HG02678 (cell line): ENCODE results near the gene RAI1.
A peak's percentile ranks its signal among the peaks of the same experiment; 100 is the strongest.

Experiments used
- ATAC-seq: cut with Tn5 transposase; IDR thresholded peaks from one replicate; pipeline ENCODE4 v1.9.1; 2021; ENCODE audit warnings: mild to moderate bottlenecking, moderate library complexity; ENCODE audit not compliant: unreplicated experiment

The RAI1 gene

GRCh38 chr17:17824783-17825614 lies 143.7 kb downstream of the RAI1 start:
- ATAC-seq: no peak

- no peak for ATAC-seq
Observed at GRCh38 chr17:17826342-17826713, 145.1 kb downstream of the RAI1 start.

DNA sequence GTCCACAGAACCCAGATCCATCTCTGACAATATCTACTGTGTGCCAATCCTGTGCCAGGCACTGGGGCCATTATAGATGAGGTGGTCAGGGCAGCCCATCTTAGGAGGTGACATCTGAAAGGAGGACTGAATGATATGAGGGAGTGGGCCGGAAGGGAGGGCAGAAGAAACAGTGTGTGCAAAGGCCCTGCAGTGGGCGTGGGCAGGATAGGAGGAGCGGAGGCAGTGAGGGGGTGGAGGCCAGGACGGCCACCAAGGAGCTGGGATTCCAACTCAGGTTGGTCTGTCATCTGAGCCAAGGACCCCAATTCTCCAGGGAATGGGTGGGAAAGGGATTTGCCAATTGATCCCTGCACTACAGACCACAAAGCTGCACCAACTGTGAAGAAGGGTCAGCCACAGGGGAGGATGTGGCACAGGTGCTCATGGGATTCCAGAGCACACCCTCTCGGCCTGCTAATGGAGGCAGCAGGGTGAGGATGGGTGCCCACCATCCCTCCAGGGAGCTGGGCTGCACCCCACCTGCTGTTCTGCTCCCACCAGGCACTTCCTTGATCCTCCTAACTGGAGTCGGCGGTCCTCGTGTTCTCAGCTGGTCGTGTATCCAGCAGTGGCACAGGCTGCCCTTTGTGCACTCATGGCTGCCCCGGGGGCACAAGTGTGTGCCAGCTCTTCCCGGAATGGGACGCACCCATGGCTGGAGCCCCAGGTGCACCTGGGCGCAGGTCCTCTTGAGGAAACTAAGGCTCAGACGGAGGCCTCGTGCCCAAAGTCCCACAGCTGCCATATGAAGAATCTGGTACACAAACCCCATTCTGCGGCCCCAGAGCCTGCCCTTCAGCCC lies 145.9 kb downstream of the RAI1 start:
- no peak for ATAC-seq

GRCh38 chr17:17827826-17828621 lies 146.8 kb downstream of the RAI1 start:
- ATAC-seq: no peak

GRCh38 chr17:17830269-17830567 lies 149.0 kb downstream of the RAI1 start:
- ATAC-seq: no peak

- ATAC-seq: no peak
Observed at GRCh38 chr17:17830740-17831207, 149.5 kb downstream of the RAI1 start.

GRCh38 chr17:17831208-17832031 lies 150.2 kb downstream of the RAI1 start:
- ATAC-seq: no peak

DNA sequence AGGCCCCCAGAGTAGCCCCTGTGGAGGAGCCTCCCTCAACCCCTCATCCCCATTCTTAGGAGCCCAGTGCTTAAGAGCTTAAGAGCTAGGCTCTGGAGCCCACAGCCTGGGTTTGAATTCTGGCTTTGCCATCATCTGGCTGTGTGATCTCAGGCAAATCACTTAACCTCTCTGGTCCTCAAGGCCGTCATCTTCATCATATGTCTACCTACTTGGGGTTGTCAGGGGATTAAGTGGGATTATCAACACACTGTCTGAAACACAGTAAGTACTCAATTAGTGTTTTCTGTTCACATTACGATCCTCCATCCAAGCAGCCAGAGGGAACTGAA lies 150.7 kb downstream of the RAI1 start:
- no peak for ATAC-seq

DNA sequence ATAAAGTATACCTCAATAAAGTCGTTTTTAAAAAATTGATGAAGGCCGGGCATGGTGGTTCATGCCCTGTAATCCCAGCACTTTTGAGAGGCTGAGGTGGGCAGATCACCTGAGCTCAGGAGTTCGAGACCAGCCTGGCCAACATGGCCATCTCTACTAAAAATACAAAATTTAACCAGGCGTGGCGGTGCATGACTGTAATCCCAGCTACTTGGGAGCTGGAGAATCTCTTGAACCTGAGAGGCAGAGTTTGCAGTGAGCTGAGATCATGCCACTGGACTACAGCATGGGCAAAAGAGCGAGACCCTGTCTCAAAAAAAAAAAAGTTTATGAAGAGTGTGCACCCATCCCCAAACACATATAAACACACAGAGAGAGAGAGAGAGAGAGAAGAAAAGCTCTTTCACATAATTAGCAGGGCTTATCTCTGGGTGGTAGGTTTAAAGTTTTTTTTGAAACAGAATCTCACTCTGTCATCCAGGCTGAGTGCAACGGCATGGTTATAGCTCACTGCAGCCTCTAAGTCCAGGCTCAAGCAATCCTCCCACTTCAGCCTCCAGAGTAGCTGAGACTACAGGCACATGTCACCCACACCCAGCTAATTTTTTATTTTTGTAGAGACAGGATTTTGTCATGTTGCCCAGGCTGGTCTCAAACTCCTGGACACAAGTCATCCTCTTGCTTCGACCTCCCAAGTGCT lies 152.6 kb downstream of the RAI1 start:
- ATAC-seq: no peak

DNA sequence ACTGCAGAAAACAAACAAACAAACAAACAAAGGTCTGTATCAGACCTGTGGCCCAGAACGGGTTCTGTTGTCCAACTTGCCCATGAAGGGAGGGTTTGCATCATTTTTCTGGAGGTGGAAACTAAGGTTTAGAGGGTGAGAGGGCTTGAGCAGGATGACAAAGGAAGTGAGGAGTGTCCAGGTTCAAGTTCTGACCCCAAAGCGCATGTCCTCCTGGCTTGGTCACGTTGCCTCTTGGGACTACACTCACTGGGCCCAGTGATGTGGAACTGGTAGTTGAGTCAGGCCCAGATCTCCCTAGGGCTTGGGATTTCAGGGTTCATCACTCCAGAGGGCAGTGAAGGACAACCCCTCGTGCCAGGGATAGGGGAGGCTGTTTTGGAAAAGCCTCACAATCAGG lies 153.7 kb downstream of the RAI1 start:
- ATAC-seq: no peak

- no peak for ATAC-seq
Observed at GRCh38 chr17:17835415-17836249, 154.4 kb downstream of the RAI1 start.

- peak; percentile 66 for ATAC-seq
Observed at GRCh38 chr17:17836250-17836817, 155.1 kb downstream of the RAI1 start.

- peak; percentile 28 for ATAC-seq
Observed at GRCh38 chr17:17836818-17837379, 155.6 kb downstream of the RAI1 start, which contains the start of gene SREBF1. Gene SREBF1 (minus strand): TSS chr17:17836986. CDS start chr17:17836817, 169 bp downstream.

- ATAC-seq: no peak
Observed at GRCh38 chr17:17837380-17837821, 156.1 kb downstream of the RAI1 start.

DNA sequence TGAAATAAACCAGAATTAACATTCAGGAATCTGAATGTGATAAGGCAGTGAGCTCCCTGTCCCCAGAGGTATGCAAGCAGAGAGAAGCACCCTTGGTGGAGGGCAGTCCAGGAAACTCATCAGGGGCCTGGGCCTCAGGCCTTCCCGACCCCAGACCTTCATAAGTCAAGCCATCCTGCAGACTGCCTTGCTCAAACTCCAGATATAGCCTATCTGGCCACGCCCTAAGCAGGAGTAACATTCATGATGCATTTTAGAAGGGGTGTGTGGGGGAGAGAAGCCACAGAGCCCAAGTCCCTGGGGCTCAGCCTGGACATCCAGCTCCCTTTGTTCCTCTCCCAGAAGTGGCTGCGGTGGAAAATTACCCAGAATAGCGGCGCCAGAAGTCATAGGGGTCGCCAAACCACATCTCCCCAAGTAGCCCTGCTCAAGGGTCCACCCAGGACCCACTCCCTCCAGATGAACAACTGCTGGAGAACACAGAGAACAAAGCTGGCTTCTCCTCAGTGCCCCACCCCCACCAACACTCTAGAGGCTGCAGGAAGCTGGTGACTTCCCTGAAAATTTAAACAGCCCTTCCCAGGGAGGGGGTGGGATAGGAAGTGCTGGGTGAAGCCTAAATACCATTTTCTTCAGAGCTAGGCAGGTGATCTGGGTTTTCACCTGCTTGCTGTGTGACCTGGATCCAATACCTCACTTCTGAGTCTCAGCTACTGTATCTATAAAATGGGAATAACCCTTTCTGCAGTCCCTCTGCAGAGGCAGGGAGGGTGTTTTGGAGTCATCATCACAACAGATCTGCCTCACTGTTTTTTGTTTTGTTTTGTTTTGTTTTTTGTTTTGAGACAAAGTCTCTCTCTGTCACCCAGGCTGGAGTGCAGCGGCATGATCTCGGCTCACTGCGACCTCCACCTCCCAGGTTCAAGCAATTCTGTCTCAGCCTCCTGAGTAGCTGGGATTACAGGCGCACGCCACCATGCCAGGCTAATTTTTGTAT lies 157.0 kb downstream of the RAI1 start:
- no peak for ATAC-seq

DNA sequence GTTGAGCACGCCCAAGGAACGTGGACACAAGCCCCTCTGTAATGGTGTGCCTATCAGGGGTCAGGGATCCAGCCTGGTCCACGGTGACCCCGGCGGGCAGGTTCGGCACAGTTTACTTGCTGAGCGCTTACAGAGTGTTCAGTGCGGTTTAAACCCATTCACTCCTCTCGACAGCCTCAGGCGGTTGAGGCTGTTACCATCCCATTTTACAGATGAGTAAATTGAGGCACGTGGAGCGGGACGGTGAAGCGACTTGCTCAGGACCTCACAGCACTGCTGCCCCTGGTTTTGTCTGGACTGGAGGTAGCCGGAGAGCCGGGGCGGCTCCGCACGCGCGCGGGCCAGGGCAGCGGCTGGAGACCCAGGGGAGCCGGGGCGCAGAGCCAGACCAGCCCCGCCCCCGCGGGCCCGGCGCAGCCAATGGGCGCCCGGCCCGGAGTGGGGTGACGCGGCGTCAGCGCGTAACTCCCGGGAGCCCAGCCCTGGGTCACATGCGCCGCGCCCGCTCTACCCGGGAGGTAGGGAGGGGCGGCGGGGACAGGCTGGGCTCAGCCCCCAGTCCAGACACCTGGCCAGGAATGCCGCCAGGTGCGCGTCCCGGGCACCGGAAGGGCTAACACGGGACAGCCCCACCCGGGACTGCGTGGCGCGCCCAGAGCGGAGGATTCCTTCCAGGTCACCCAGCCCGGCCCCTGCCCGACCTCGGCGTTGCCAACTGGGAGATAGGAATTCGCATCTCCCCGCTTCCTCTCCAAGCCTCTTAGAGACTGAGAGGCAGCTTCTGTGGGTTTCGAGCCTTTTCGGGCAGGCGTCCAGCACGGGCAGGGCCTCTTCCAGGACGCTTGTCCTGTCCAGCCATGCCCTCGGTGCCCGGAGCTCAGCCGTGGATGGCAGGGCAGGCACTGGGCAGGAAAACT lies 158.8 kb downstream of the RAI1 start:
- peak; percentile 71 for ATAC-seq
